Posterior cingulate gyrus (tissue), 11 donors: ENCODE data around the gene ENDOG.
A peak's percentile ranks its signal among the peaks of the same experiment; 100 is the strongest.
"Not testable (repeated sequence)": the region's sequence is repeated elsewhere in the genome, so short reads cannot be mapped to it uniquely, and the experiment has no call there.

Experiments used
- DNase-seq, 10 donors: peaks; one replicate each; pipeline versions ENCODE4 v3.0.0 to v3.0.0-alpha.2; 2020 to 2021; ENCODE audit warnings: mixed read lengths in 3 of 10
- intact Hi-C: fragments of 100-400 bp; cut with DNase I; formaldehyde crosslinking; loops from one replicate; pipeline ENCODE4 v1.15.1; 2023

The ENDOG gene

GRCh38 chr9:128792978-128793686, 25.2 kb upstream of the ENDOG start:
- intact Hi-C loops: no loop called here
- peak in 1 of 10 donors; percentile 54 for DNase-seq

- intact Hi-C loops, DNase-seq: not testable (repeated sequence)
These were observed 23.3 kb upstream of the ENDOG start for GRCh38 chr9:128794961-128795360.

GRCh38 chr9:128798896-128799295, 19.4 kb upstream of the ENDOG start:
- intact Hi-C loops: no loop called here
- DNase-seq: peak in 1 of 10 donors; percentile 71

DNA sequence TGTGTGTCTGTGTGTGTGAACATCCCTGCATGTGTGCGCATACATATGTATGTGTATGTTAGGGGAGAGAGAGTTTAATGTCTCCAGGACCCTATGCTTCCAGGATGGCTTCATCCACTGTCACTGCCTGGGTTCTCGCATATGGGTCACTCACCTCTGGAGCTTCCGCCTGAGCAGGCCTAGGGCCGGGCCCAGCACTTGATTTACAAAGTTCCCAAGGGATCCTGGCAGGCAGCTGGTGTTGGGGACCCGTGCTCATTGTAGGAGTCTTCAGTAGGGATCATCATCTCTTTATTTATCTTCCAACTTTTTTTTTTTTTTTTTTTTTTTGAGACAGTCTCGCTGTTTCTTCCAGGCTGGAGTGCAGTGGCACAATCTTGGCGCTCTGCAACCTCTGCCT, 18.2 kb upstream of the ENDOG start:
- intact Hi-C loops: no loop called here
- peak in 2 of 10 donors; percentile 67 to 75 for DNase-seq

DNA sequence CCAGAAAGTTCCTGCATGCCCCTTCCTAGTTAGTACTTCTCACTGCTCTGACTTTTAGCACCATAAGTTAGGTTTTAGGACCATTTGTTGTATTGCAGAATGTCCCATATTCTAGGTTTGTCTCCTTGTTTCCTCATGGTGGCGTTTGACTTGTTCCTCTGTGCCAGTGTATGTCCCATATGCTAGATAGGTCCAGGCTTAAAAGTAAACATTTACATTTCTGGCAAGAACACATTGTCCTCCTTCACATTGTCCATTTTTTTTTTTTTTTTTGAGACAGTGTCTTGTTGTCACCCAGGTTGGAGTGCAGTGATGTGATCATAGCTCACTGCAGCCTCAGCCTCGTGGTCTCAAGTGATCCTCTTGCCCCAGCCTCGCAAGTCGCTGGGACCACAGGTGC, 15.8 kb upstream of the ENDOG start:
- DNase-seq: peak in 1 of 10 donors; percentile 13

DNA sequence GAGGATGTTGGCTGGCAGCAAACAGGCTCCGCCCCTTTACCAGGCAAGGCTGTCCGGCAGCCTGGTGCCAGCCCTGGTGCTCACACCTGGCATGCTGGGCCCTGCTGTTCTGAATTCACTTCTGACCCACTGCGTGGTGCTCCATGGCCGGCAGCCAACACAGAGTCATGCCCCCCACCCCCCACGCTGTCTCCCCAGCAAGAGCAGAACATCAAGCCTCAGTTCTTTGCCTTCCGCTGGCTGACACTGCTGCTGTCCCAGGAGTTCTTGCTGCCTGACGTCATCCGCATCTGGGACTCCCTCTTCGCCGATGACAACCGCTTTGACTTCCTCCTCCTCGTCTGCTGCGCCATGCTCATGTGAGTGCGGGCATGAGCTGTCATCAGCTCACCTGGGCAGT, 12.6 kb upstream of the ENDOG start:
- DNase-seq: peak in 6 of 10 donors; percentile 14 to 93 (median 54)
- intact Hi-C loops: no loop called here

More for the DNA sequence above, 15.8 kb upstream of the ENDOG start:
- intact Hi-C loops: no loop called here

DNA sequence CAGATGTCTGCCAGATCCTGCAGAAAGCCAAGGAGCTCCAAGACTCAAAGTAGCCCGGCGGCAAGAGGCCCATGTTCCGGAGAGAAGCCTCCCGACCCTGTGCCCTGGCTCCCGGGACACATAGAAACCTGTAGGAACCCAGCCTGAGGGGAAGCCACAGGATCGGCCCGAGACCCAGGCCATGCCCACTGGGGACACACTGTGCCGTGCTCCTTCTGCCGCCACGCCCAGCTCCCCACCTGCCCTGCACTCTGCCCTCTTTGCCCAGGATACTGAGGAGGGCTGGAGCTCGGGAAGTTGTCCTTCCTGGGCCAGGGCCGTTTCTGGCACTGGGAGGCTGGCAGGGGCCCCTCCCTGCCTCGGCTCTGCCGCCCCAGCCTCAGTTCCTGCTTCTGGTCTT, 10.5 kb upstream of the ENDOG start:
- peak in 1 of 10 donors; percentile 72 for DNase-seq
- intact Hi-C loops: no loop called here

GRCh38 chr9:128808543-128808942, 9.8 kb upstream of the ENDOG start:
- DNase-seq: peak in 1 of 10 donors; percentile 20
- intact Hi-C loops: no loop called here

DNA sequence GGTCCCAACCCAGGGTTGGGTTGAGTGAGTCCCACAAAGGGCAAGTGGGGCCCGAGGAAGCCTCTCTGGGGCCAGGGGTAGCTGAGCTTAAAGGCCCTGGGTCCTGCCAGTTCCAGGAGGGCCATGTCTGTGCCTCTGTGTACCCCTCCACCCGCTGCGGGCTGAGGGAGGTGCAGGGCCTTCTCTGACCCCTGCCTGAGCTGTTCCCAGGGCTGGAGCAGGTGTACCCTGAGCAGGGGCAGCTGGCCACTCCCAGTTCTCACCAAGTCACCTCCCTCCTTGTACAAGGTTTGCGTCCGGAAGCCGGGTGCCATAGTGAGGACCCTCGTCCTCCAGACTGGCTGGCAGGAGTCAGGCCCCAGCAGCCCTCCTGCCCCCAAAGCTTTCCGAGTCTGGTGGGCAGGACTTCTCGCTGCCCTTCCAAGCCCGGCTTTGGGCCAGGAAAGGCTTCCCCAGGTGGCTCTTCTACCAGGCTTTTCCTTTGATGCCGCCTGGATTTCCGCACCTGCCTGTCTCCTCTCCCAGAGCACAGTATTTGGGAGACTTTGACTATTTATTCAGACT, 9.2 kb upstream of the ENDOG start:
- peak in 2 of 10 donors; percentile 59 to 80 for DNase-seq
- intact Hi-C loops: no loop called here

GRCh38 chr9:128809831-128810230, 8.5 kb upstream of the ENDOG start:
- DNase-seq: peak in 1 of 10 donors; percentile 39
- intact Hi-C loops: no loop called here

GRCh38 chr9:128810873-128811272, 7.4 kb upstream of the ENDOG start:
- DNase-seq: no peak
- intact Hi-C loops: no loop called here

- intact Hi-C loops: no loop called here
- DNase-seq: peak in 9 of 10 donors; percentile 35 to 93 (median 45)
These were observed 777 bp downstream of the ENDOG start for GRCh38 chr9:128818839-128819715.

DNA sequence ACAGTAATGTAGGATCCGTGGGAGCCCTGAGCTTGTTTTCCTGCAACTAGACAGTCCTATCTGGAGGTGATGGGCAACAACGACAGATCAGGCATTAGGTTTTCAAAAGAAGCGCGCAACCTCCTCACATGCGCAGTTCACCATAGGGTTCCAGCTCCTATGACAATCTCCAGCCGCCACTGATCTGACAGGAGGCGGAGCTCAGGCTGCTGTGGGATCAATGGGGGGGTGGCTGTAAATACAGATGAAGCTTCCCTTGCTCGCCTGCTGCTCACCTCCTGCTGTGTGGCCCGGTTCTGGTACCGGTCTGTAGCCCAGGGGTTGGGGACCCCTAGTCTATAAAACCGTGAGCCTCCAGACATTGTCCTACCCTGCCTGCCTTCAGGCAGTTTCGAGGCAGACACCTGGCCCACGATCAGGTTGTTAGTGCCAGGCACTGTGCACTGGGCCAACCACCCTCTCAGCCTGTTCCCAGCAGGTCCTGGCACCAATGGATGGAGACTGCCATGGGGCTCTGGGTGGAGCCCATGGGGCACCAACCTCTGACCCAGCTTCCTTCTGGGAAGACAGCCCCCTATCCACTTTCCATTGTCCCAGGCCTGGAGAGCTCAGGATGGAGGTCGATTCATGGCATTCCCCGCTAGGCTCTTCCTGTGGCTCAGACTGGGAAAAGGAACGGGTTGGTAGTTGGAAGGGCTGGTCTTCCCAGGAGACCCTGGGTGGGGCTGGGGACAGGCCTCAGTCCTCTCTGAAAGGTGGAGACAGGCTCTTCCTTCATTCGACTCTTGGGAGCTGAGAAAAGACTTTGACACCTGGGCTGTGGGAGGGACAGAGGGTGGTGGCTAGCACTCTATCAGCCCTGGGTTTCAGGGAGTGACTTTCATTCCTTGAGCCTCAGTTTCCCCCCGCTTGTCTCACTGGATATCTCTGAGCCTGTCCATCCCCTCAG, 1.7 kb downstream of the ENDOG start:
- intact Hi-C loops: no loop called here
- DNase-seq: peak in 9 of 10 donors; percentile 31 to 93 (median 62)

DNA sequence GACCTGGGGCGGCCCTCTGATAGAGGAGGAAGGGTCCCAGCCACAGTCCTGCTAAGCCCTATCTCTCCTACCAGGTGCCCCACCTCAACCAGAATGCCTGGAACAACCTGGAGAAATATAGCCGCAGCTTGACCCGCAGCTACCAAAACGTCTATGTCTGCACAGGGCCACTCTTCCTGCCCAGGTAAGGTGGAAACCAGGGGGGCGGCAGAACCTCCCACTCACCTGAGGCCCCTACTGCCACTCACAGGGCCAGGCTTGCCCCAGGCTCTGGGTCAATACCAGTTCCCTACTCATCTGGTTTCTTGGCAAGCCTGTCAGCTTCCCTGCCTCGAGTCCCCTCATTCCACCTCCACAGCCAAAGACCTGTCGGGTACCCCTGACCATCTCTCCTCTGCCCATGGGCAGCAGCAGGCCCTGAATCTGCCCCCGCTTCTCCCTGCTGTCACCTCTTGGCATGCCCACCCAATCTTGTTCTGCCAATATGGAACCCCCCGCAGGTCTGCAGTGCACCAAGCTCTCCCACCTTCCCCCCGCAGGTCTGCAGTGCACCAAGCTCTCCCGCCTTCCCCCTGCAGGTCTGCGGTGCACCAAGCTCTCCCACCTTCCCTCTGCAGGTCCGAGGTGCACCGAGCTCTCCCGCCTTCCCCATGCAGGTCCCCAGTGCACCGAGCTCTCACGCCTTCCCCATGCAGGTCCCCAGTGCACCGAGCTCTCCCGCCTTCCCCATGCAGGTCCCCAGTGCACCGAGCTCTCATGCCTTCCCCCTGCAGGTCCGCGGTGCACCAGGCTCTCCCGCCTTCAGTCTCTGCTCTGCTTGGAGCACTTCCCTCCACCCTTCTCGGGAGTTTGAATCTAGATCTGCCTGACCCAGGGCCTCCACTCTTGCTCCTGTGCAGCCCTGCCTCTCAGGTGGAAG, 2.6 kb downstream of the ENDOG start:
- peak in 1 of 10 donors; percentile 73 for DNase-seq
- intact Hi-C loops: no loop called here

- intact Hi-C loops: no loop called here
- DNase-seq: peak in 2 of 10 donors; percentile 42 to 50
These were observed 3.5 kb downstream of the ENDOG start for GRCh38 chr9:128821584-128822406.

DNA sequence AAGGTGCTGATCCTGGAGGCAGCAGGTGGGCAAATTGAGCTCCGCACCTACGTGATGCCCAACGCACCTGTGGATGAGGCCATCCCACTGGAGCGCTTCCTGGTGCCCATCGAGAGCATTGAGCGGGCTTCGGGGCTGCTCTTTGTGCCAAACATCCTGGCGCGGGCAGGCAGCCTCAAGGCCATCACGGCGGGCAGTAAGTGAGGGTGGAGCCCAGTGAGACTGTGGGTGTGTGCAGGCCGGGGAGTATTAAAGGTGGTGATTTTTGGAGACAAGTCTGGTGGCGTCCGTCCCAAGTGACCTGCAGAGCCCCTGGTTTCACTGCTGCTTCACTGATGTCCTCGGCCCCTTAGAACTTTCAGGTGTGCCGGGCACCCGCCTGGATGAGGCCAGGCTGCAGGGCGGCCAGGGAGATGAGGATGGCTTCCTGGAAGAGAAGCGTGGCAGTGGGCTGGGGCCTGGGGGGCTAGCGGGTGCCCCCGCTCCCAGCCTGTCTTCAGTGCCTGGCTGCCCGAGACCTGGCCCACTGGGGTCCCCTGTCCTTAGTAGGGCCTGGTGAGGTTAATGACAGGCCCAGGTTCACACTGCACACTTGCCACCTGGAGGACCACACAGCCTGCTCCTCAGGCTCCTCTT, 4.2 kb downstream of the ENDOG start:
- DNase-seq: peak in 2 of 10 donors; percentile 51 to 66
- intact Hi-C loops: no loop called here

GRCh38 chr9:128823362-128823902, 5.1 kb downstream of the ENDOG start:
- DNase-seq: peak in 2 of 10 donors; percentile 66 to 70
- intact Hi-C loops: no loop called here
